K562 (cell line): ENCODE data around the gene RARA. TPM values are rescaled to one million over a fixed set of nuclear protein-coding genes. Genes with fewer than 3 reads are reported as not detected.

Experiments
- ATAC-seq: fragments of 200-7000 bp; cut with Tn5 transposase; 3 replicates; pipeline ENCODE4 v1.9.1; 2020; ENCODE audit warnings: moderate library complexity
- BruUV-seq: library from RNA; stranded (reverse); fragments of 400-500 nt; replicated peaks from 2 replicates; lab custom pipeline; 2021; lab: Mats Ljungman, UMichigan
- CTCF ChIA-PET: fragments of 300-600 bp; formaldehyde crosslinking; extraction: SDS; loops from one replicate; lab custom pipeline; 2021; ENCODE audit warnings: low intra/inter-chr PET ratio; lab: Yijun Ruan, JAX
- POLR2A ChIA-PET: fragments of 300-600, 350-650 bp; sonication (Branson Sonifier 250); formaldehyde crosslinking; extraction: SDS; loops from one replicate; lab custom pipeline; 2021; ENCODE audit warnings: antibody characterized with exemption, inconsistent platforms; lab: Yijun Ruan, JAX
- DNase-seq, 4 experiments: peaks; one replicate each; pipeline versions ENCODE4 v3.0.0 to v3.0.0-alpha.2; 2011 to 2018; ENCODE audit warnings: low spot score in 3 of 4, mixed read lengths in 3 of 4; ENCODE audit errors: extremely low read depth in 1 of 4
- FAIRE-seq: peaks from 2 replicates; lab custom pipeline; 2011; peaks lifted over from hg19 to GRCh38; lab: Jason Lieb, UNC
- H2AFZ ChIP-seq: 2 replicates; pipeline ENCODE4 v1.6.0; 2011; ENCODE audit warnings: low read depth, low read length, control low read depth, inconsistent platforms
- H3K27ac ChIP-seq: fragments of 200-600 bp; 3 replicates; pipeline ENCODE4 v1.8.0; 2011; ENCODE audit warnings: low read depth, mild to moderate bottlenecking, control low read depth, inconsistent platforms, low read length, moderate library complexity, mixed read lengths; ENCODE audit errors: extremely low read depth
- H3K27me3 ChIP-seq, 2 experiments: fragments of 300-600 bp in 1 of 2; 2 replicates in 1 of 2; 3 replicates in 1 of 2; pipeline versions ENCODE4 v1.6.0 to v1.8.0; 2011; ENCODE audit warnings: inconsistent platforms in 2 of 2, low read length in 2 of 2, mild to moderate bottlenecking in 1 of 2, mixed read lengths in 1 of 2, moderate library complexity in 1 of 2; ENCODE audit not compliant: control insufficient read depth in 2 of 2, insufficient read depth in 2 of 2
- H3K36me3 ChIP-seq: fragments of 300-600 bp; 3 replicates; pipeline ENCODE4 v1.8.0; 2011; ENCODE audit warnings: mild to moderate bottlenecking, low read length, inconsistent platforms; ENCODE audit not compliant: control insufficient read depth, insufficient read depth
- H3K4me1 ChIP-seq, 2 experiments: fragments of 200-600 bp in 1 of 2; replicated peaks in 1 of 2; 2 replicates in 1 of 2; 3 replicates in 1 of 2; pipeline versions ENCODE4 v1.5.1 to v1.8.0; 2011; ENCODE audit warnings: inconsistent platforms in 2 of 2, low read length in 2 of 2, mild to moderate bottlenecking in 1 of 2, mixed read lengths in 1 of 2, moderate library complexity in 1 of 2; ENCODE audit not compliant: control insufficient read depth in 2 of 2, insufficient read depth in 2 of 2
- H3K4me2 ChIP-seq: 2 replicates; pipeline ENCODE4 v1.6.1; 2011; ENCODE audit warnings: low read length, control low read depth, inconsistent platforms, mixed read lengths; ENCODE audit not compliant: insufficient read depth
- H3K4me3 ChIP-seq: fragments of 200-600 bp; sonication (generic), shearing (Covaris generic); 2 replicates; pipeline ENCODE4 v1.5.1; 2016; ENCODE audit warnings: control low read depth, inconsistent platforms
- H3K79me2 ChIP-seq: fragments of 200-600 bp; 3 replicates; pipeline ENCODE4 v1.8.0; 2011; ENCODE audit warnings: low read length, inconsistent platforms; ENCODE audit not compliant: control insufficient read depth, insufficient read depth
- H3K9ac ChIP-seq, 2 experiments: 2 replicates each; pipeline versions ENCODE4 v1.6.0 to v1.6.1; 2011; ENCODE audit warnings: low read depth in 2 of 2, low read length in 2 of 2, control low read depth in 1 of 2, inconsistent platforms in 1 of 2, mild to moderate bottlenecking in 1 of 2, mixed read lengths in 1 of 2; ENCODE audit not compliant: insufficient read depth in 1 of 2
- H3K9me1 ChIP-seq: one replicate; pipeline ENCODE4 v1.6.0; 2011; ENCODE audit warnings: inconsistent platforms, mild to moderate bottlenecking, low read length, moderate library complexity; ENCODE audit not compliant: control insufficient read depth, insufficient read depth
- H3K9me3 ChIP-seq: replicated peaks from 2 replicates; pipeline ENCODE4 v1.5.1; 2011; ENCODE audit warnings: low read depth, low read length, inconsistent platforms; ENCODE audit not compliant: control insufficient read depth, insufficient read depth
- H4K20me1 ChIP-seq: replicated peaks from 2 replicates; pipeline ENCODE4 v1.6.1; 2011; ENCODE audit warnings: low read length, inconsistent platforms, mixed read lengths; ENCODE audit not compliant: control insufficient read depth, insufficient read depth
- BHLHE40 ChIP-seq: IDR thresholded peaks from 2 replicates; pipeline ENCODE4 v1.6.1; 2011; ENCODE audit warnings: low read length, improper control_type of control experiment
- CREB5 ChIP-seq: fragments of 250-450 bp; sonication (Bioruptor Pico); IDR thresholded peaks from 2 replicates; pipeline ENCODE4 v1.5.0; 2020; ENCODE audit warnings: mild to moderate bottlenecking
- MITF ChIP-seq: IDR thresholded peaks from 2 replicates; pipeline ENCODE4 v1.6.1; 2014; ENCODE audit warnings: antibody characterized with exemption
- RBM39 ChIP-seq: fragments of 200-400 bp; formaldehyde crosslinking; optimal IDR thresholded peaks from 2 replicates; pipeline ENCODE3; 2018; ENCODE audit warnings: low read depth, low read length
- SLC30A9 ChIP-seq: fragments of 250-450 bp; sonication (Bioruptor Pico); IDR thresholded peaks from 2 replicates; pipeline ENCODE4 v1.8.0; 2022; ENCODE audit warnings: mild to moderate bottlenecking, moderate library complexity
- WGBS: fragments of 100-300 bp; shearing (Covaris generic); methylation state at CpG from one replicate; pipeline ENCODE4 v1.1.6; 2016; ENCODE audit warnings: low coverage, mixed read lengths; ENCODE audit not compliant: insufficient coverage; ENCODE audit errors: missing lambda C conversion rate; 5-methylcytosine and 5-hydroxymethylcytosine counted together
- in situ Hi-C: fragments of 300-500 bp; cut with MboI; formaldehyde crosslinking; loops from 4 replicates; pipeline ENCODE4 v1.15.0; 2018; ENCODE audit warnings: inconsistent platforms, mixed read lengths
- intact Hi-C: fragments of 100-400 bp; cut with micrococcal nuclease; formaldehyde crosslinking; loops from 2 replicates; pipeline ENCODE4 v1.14.2; 2022
- polyA plus RNA-seq, 8 experiments: library from polyadenylated mRNA; depleted of rRNA in 4 of 8; stranded (reverse) in 5 of 8; unstranded in 3 of 8; fragments of >200 nt; fragmentation: Nextera tagmentation in 2 of 8; fragmentation: Illumina TruSeq in 1 of 8; extraction: Ambion mirVana in 2 of 8; extraction: Trizol in 1 of 8; gene quantifications; 2 replicates each; pipeline versions ENCODE4 v1.2.1 to v1.2.3, GENCODE V29; 2011 to 2014; ENCODE audit warnings: inconsistent platforms in 1 of 8, missing spikeins in 1 of 8
- total RNA-seq, 7 experiments: library from RNA; depleted of rRNA in 6 of 7; stranded (reverse); fragments of >200 nt in 6 of 7; fragmentation: Illumina TruSeq in 2 of 7; extraction: Trizol in 2 of 7; gene quantifications; 2 replicates each; pipeline versions ENCODE4 v1.2.1 to v1.2.3, GENCODE V29; 2011 to 2021; ENCODE audit warnings: low replicate concordance in 1 of 7
- TF ChIP-seq, protein P1 (sequence below), 3 experiments: fragments of 200-800 bp in 1 of 3; sonication (Bioruptor generic) in 1 of 3; sonication (generic) in 1 of 3; formaldehyde crosslinking in 1 of 3; IDR thresholded peaks; 2 replicates each; pipeline versions ENCODE4 v1.6.1 to v1.8.0; 2016 to 2022; ENCODE audit warnings: mild to moderate bottlenecking in 2 of 3, missing compliant biosample characterization in 2 of 3, missing genetic modification characterization in 2 of 3, missing genetic modification reagents in 1 of 3
- TF ChIP-seq, protein P2 (sequence below): sonication (generic); formaldehyde crosslinking; IDR thresholded peaks from 2 replicates; pipeline ENCODE4 v1.8.0; 2023; ENCODE audit warnings: missing genetic modification reagents, mild to moderate bottlenecking, borderline replicate concordance

Gene RARA
- total and polyA plus RNA-seq, 9 of the 15 experiments (the other 6 are each of a cell fraction or from before 2014, with no cell fraction given) = 0.10 to 28.0 (median 7.9) TPM

DNA sequence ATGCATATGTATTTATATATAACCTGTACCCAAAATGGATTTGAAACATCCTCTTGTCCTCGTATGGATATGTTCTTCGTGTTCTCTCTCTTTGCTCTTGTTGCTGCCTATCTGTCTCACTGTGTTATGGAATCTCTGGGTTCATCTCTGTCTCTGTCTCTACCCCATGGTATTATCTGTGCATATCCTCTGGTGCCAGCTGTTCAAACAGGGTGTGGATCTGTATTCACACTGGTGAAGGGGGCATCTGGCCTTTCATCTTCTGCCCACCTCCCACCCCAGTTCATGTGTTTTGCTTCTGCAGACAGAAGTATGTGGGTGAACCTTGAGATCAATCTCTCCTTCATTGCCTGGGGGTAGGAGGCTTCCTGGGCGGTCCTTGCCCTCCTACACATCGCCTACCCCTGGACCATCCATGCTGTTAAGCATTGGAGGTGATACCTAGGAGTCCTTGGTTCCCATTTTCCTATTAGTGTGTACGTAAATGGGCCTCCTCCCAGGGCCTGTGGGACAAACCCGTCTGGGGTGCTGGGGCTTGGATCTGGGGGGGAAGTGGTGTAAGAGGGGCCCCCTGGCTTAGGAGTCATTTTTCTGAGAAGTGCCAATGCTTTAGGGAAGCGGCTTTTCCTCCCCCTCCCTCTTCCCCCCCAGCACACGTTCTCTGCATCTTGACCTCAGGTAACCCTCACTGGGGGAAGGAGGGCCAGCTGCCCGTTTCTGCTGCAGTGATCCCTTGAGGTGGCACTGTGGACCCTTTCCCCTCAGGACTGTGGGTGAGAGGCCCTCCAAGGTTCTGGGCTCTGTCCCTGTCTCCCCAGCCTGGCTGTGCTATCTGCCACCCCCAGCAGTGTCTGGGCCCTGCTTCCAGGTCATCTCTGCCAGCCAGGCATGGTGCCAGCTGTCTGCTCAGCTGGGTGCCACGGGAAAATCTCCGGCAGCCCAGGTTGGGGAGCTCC is 21.1 kb downstream of the RARA start:
- CTCF ChIA-PET = no interaction called here
- in situ Hi-C loops (no loop called here), intact Hi-C loops (no loop called here)
- H3K9me3 ChIP-seq = no peaks in the 10 kb centered on the region
- H3K4me1 ChIP-seq = peaks cover 15 to 54% of the 10 kb centered on the region in 2 experiments
- FAIRE-seq (no peak), ATAC-seq (no peak), DNase-seq (peak in 2 of 4 experiments; percentile 40 to 48)
- no peak overlapping the region for H3K27ac ChIP-seq
- POLR2A ChIA-PET = interaction anchor here (0.6 to 1.7 kb wide), 6 partner anchors 9 to 174 kb away, joined by 3 to 5 read pairs (median 4); partner anchors contain the start of gene RARA
- H3K9me1 ChIP-seq = no peaks in the 10 kb centered on the region
- peak overlapping the region in 1 of 2 experiments; percentile 78; a peak in 2 of 4 replicates for H3K9ac ChIP-seq
- 49% methylated on average over 8 of the region's 11 CpGs for WGBS
- no TSS peak for BruUV-seq
- peaks cover 47% of the 10 kb centered on the region for H3K79me2 ChIP-seq
- H3K4me3 ChIP-seq = no peak overlapping the region
- H2AFZ ChIP-seq = no peak overlapping the region
- H3K36me3 ChIP-seq = peaks cover 24% of the 10 kb centered on the region; the same call in 1 of the 3 replicates
- peaks cover 7% of the 10 kb centered on the region for H4K20me1 ChIP-seq
- H3K4me2 ChIP-seq = no peak overlapping the region
- no peaks in the 10 kb centered on the region for H3K27me3 ChIP-seq
- TF ChIP-seq, protein P1, sequence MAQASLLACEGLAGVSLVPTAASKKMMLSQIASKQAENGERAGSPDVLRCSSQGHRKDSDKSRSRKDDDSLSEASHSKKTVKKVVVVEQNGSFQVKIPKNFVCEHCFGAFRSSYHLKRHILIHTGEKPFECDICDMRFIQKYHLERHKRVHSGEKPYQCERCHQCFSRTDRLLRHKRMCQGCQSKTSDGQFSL (CRISPR knock-in tag; IDR thresholded peaks at IDR 0.05) = 0 out of 2 replicates have a peak, but pooled peaks have one; percentile 37
- TF ChIP-seq, protein P1 (tag; IDR thresholded peaks at IDR 0.05) = no peak
- TF ChIP-seq MITF (no peak), RBM39 (no peak), BHLHE40 (peak; percentile 41; the same call in 1 of the 2 replicates), CREB5 (no peak), SLC30A9 (CRISPR knock-in tag) (no peak)
- TF ChIP-seq, protein P2, sequence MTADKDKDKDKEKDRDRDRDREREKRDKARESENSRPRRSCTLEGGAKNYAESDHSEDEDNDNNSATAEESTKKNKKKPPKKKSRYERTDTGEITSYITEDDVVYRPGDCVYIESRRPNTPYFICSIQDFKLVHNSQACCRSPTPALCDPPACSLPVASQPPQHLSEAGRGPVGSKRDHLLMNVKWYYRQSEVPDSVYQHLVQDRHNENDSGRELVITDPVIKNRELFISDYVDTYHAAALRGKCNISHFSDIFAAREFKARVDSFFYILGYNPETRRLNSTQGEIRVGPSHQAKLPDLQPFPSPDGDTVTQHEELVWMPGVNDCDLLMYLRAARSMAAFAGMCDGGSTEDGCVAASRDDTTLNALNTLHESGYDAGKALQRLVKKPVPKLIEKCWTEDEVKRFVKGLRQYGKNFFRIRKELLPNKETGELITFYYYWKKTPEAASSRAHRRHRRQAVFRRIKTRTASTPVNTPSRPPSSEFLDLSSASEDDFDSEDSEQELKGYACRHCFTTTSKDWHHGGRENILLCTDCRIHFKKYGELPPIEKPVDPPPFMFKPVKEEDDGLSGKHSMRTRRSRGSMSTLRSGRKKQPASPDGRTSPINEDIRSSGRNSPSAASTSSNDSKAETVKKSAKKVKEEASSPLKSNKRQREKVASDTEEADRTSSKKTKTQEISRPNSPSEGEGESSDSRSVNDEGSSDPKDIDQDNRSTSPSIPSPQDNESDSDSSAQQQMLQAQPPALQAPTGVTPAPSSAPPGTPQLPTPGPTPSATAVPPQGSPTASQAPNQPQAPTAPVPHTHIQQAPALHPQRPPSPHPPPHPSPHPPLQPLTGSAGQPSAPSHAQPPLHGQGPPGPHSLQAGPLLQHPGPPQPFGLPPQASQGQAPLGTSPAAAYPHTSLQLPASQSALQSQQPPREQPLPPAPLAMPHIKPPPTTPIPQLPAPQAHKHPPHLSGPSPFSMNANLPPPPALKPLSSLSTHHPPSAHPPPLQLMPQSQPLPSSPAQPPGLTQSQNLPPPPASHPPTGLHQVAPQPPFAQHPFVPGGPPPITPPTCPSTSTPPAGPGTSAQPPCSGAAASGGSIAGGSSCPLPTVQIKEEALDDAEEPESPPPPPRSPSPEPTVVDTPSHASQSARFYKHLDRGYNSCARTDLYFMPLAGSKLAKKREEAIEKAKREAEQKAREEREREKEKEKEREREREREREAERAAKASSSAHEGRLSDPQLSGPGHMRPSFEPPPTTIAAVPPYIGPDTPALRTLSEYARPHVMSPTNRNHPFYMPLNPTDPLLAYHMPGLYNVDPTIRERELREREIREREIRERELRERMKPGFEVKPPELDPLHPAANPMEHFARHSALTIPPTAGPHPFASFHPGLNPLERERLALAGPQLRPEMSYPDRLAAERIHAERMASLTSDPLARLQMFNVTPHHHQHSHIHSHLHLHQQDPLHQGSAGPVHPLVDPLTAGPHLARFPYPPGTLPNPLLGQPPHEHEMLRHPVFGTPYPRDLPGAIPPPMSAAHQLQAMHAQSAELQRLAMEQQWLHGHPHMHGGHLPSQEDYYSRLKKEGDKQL (CRISPR knock-in tag) = no peak
